NOMO-1 treated with dmso at 0.1 percent for 144 hours (cell line): ENCODE measurements around the gene C1orf53.

ENCODE experiments used
- DNase-seq: peaks from one replicate; lab custom pipeline; 2025; ENCODE audit not compliant: unreplicated experiment; lab: John Stamatoyannopoulos, UW

The C1orf53 gene

DNA sequence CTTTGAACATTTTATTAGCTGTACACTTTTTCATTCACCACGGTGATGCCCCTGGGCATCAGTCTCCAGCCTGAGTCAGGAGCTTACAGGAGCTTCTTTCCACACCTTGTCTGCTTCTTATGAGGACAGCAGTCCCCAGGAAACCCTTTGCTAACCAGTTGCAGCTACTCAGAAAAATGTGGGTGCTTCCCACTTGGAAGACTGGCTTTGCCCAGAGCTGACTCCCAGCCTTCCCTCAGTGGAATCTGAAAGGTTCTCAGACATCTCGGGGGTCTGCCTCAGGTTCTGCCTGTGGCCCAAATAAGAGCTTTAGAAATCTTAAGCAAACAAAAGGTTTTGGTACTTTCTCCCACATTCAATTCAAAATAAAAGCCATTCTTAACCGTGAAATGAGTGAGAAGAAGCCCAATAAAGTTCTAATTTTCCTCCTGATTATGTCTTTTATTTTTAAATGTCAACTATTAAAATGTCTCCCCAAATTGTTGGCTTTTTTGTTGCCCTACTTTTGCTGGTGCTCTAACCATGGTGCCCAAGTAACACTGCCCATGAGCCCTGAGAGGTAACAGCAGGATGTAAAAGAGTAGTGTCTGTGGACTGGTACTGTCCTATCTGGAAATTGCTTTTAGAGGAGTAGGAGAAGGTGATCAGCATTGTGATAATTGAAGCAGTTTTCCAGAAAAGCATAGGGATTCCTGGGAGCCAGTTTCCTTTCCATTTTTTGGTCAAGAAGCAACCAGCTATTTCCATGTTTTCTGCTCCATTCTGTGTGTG lies 5.6 kb downstream of the C1orf53 start:
- no peak for DNase-seq

DNA sequence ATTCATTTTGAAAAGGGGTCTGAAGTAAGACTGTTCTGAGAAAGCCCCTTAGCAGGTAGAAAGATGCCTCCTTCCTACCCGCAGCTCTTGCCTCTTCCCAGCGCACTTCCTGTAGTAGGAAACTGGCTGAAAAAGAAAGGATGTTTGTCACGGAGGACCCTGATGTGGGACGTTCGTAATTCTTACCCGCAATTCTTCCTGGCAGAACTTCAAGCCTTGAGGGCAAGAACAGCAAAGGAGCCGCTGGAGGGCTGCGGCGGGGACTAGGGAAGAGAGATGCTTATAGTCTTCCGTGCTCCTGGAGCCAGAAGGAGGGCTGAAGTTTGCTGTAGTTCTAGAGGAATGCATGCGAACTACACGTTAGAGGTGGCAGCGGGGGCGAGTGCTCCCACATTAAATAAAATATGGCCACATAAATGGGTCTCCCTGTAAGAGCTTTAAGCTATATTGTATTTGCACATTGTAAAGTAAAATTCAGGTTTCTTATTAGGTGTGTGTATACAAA lies 6.3 kb downstream of the C1orf53 start:
- DNase-seq, result no peak

DNA sequence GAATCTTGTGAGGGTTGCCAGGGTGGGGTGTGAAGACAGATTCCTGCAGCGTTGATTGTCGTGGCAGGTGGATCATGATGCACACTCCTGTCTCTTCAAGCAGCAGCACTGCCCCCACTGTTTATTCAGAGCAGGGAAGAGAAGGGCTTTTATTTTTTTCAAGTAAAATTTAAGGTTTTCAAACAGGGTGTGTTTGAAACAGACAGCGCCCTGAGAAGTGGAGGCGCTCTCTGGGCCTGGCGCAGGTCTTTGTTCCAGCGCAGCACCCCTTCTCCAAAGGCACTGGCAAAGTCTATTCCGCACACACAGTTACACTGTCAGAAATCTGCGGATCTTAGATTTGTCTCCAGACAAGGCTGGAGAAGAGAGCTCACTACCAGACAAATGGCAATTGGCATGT lies 7.0 kb downstream of the C1orf53 start:
- DNase-seq, result no peak

DNA sequence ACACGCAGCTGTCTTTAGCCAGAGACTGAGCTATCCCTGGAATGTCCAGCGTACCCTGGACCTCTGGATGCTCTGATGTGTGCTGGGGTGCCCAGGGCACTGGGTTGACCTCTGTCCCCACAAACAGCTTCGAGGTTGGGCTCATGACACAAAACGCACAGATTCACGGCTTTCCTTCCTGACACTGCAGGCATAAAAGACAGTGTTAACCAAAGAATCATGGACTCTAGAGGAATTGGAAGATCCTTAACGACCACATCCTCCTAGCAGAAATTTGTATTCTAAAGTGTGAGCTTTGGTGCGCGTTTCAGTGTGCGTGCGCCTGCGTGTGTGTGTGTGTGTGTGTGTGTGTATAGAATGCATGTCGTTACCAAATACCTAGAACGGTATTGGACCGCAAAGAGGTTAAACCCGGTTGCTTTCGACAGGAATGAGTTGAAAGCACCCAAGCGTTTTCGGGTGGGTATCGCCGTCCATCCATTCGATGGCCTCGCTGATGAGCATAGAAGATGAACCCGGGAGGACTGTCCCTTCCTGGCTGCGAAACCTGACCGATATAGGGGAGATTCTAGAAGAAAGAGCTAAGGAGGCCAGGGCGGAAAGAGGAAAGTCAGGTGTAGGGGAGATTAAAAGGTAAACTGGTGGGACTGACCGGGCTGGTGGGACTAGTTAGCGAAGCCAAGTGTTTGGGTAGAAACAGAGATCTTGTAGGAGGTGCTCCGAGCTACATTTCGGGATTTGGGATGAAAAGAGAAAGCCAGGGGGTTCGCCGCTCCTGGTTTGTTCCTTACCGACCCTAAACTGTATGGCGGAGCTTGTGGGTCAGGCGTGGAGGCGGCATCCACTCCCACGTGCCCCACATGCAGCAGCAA lies 7.9 kb downstream of the C1orf53 start:
- no peak for DNase-seq

DNA sequence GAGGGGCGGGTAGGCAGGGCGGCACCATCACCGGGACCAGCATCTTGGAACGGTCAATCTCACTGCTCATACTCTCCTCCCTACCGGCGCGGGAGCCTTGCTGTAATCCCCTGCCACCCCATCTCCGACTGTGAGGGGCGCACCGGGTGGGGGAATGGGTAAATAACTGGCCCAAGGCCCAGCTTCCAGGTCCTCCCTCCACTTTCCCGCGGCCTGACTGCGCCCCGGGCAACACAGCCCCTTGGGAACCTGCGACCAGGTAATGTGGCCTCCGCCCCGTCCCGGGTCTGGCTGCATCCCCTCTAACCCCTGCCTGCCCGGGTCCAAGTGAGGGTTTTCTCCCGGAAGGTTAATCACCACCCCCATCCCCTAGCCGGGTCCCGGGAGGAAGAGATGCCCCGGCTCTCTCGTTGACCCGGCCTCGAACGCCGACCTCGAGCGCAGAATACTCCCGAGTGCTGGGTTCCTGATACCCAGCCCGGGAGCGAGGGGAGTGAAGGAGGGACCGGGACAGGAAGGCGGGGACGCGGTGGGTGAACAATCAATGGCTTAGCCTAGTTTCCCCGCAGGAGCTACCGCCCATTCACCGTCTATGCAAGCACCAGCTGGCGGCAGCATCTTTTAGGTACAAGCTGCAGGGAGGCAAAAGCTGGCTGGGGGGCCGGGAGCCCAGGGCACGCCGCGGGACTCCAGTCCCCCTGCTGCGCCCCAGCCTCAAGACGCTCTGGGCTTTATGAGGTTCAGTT lies 8.9 kb downstream of the C1orf53 start:
- DNase-seq, result no peak

DNA sequence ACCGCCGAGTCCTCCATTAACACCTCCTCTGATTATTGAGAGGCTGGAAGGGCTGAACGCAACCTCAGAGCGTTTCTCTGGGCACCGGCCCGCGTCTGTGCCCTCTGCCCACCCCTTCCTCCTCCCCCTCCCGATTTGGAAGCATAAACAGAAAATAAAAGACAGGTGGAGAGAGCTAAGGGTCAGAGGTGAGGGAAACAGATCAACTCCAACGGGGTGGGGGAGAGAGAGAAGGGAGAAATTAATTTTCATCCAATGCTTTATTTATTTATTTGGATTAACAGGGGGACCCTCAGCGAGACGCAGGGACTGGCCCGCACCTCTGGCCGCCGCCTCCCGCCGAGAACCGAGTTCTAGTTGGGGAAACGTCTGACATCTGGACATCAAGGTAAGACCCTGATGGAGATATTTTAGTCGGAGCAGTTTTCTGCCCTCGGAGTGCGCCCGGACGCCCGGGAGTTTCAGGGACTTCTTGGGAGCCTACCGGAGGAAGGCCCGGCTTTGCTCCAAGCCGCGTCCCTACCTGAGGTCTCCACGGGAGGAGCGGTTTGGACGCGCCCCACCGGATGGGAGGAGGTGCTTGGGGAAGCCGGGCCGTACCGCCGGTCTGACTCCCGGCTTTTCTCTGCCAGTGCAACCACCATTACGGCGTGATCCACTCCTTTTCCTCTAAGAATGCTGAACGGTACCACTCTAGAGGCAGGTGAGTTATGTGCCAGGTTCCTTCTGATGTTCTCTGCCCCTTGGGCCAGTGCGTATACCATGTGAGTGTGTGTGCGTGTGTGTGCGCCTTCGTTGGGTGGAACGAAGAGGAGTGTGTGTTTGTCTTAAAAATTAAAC lies 9.6 kb downstream of the C1orf53 start:
- DNase-seq, result no peak

DNA sequence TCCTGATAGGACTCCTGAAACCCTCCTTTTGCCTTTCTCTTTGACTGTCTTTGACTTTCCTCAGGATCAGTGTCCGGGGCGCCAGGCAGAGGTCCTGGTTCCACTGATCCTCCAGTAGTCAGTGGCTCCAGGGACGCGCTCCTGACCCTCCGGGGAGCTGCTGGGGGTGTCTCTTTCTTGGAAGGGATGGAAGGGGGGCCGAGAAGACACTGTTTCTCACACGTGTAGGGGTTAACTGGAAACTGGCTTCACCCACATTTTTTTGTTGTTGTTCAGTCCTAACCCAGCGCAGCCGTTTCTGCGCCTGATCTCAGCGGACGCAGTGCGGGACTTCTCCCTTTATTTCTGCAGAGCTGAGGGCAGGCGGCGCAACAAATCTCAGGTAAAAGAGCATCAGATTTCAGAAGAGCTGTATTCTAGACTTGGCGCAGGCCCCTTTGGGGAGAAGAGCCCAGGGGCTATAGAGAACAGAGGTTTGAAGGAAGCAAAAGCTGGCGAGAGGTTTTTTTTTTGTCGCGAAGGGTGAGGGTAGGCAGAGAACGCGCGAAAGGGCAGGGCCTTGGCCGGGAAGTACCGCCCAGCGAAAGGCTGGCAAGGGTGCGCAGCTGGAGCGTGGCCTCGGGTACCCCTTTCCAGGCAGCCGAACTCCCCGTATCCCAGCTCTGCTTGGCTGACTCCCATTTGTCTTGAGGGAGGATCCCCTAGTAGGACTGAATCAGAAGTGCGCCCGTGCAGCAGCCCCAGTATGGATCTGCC lies 10.5 kb downstream of the C1orf53 start:
- DNase-seq, result no peak

DNA sequence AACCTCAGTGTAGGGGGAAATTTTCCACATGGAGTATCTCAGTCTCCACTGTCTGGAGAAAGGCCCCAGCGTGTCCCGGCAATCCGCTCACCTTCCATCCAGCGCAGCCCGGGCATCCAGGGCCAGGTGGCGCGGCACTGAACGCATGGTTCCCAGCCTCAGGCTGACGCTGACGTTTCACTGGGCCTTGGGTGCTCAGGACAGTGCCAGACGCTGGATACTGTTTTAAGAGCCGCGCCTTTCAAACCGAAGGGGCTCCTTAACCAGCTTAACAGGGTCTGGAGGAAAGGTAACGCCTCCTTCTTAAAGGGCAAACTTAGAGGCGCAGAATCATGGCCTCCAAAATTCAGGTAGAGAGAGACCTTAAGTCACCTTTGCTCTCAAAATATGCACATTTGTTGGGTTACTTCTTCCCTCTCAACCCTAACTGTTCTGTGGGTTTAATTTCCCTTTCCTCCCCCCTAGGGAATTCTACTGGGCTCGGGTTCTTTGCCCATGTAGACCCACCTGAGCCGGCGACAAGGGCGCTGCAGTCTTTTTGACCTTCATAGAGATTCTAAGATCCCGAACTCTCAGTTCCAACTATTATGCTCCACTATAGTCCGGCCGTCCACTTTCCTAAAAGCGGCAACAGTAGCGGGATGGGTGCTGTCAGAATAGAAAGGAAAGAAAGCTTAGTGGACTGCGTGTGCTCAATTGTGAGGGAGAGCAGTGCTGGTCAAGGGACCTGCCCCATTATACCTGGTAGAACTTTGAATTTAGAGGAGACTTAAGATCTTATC lies 11.3 kb downstream of the C1orf53 start:
- no peak for DNase-seq

DNA sequence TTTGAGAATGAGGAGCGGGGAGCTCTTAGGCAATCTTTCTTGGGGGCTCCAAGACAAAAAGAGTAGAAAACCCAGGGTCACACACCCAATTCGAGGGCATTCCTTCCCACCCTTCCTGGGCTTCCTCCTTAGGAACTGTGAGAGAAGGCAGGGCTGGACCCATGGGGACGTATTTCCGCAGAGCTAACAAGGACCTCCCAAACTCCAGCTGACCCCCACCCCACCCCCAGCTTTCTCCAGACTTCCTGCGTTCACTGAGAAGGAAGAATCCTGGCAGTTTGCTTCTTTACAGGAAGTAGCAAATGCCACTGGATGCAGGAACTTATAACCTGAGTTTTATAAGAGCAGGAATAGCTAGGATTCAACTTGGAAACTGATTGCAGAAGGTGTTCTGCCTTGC lies 12.1 kb downstream of the C1orf53 start:
- DNase-seq, result no peak

DNA sequence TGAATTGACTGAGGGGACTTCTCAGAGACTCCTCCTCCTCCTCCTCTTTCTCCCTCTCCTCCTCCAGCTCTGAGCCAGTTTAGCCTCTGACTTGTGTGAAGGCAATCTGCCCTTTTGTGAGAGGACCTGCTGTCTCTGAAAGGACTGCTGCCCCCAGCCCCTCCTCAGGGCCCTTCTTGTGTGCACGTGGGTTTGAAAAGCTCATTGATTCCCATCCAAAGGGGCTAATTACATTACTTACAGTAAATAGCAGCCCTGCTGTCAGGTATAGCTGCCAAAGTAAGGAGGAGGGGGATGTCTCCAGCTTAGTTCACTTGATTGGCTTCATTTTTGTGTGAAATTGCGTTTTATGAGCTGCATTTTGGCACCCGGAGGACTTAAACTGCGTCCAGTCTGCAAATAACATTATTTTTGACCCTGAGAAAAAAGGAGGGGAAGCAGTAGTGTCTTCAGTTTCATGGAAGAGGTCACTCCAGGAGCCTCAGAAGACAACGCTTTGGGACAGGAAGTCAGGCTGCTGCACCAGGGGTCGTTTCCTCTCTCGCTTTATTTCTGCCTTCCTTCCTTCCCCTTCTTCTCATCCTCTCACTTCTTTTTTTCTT lies 12.9 kb downstream of the C1orf53 start:
- DNase-seq, result no peak

DNA sequence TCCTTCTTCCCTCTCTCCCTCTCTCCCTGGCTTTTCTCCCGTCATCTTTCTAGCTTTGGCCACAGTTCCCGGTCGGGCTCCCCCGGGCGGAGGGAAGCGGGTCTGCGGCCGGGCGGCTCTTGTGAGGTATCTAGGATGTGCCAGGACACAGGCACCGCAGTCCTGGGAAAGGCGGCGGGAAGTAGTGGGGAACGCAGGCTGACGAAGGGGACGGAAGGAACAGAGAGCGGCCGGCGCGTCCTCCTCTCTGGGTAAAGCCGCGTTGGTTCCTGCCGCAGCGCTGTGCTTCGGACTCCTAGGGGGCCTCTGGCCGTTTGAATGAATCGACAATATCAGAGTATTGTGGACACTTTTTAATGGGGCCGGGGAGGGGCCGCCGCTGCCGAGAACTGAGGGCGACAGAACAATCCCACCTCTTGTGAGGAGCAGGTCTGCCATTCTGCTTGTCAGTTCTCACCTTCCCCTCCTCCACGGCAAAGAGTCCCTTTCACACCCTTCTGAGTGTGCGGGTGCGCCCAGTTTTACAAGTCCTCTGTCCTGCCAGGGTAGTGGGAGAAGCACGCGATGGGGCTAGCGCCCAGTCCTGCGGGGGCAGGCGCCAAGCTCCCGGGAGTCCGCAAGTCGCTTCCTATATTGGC lies 13.6 kb downstream of the C1orf53 start:
- no peak for DNase-seq

DNA sequence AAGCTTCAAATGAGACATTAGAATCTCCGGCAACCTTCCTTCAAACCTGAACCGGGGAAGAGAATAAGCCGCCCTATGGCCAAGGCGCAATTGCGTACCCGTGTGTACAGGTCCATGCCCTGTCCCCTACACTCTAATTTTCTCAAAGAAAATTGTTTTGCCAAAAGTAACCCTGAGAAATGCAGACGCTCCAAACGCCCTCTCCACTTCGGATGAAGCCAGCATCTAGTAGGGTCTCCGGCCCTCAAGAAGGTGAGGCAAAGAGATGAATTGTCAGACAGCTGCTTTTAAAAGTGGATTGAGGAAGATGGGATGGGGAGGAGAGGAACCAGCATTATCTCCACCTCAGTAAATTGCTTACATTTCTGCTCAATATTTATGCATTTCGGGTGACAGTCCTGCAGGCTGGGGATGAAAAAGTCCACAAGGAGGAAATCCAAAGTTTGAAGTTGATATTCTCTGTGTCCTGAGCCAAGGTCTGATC lies 14.1 kb downstream of the C1orf53 start:
- DNase-seq, result no peak

DNA sequence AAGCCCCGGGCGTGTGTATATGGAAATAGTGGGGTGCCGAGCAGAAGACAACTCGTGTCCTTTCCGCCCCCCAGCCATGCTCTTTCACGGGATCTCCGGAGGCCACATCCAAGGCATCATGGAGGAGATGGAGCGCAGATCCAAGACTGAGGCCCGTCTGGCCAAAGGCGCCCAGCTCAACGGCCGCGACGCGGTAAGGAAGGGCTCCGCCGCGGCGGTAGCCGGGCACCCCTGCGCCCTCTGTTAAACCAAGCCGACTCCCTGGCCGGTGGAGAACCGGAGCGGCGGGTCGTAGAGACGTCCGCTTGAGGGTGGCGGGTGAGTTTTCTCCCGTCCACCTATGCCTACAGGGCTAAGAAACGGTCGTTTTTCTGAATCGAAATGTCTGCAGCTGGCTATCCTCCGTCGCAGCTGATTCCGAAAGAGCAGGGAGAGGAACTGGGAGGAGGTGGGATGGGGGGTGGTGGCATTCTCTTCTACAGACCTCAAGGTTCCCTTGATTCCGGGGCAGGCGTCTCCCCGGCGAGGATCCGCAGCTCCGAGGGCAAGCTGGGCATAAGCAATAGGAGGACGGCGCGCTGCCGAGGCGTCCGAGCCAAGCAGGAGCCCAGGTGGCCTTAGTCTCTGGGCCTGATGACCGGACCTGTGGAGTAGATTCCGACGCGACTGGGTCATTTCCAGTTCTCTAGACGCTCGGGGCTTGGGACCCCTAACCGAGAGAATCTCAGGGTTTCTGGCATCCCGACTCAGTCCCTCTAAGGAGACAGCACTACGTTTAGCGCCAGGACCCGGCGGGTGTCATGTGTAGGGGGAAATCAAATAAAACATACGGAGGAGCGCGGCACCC lies 15.6 kb downstream of the C1orf53 start:
- no peak for DNase-seq

DNA sequence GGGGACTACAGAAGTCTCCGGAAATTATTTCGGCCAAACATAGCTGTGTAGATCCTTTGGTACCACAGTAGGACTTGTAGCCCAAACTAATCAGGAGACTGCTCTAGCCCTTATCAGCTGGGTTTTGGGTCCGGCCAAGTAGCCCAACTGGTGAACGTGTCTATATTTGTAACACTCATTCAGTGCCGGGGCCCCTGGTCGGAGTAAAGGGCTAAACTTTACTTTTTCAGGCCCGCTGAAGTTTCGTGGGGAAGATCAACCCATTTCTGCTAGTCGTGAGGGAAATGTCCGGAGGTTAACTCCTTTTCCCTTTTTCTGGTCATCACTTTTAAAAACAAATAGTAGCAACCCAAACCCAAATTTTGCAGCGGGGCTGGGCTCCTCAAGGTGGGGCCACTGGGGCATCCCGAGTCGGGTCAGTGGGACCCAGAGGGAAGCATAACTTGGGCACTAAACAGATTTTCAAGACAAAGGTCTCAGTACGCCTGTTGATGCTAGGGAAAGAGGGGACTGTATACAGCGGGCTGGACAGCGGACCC lies 16.4 kb downstream of the C1orf53 start:
- no peak for DNase-seq

DNA sequence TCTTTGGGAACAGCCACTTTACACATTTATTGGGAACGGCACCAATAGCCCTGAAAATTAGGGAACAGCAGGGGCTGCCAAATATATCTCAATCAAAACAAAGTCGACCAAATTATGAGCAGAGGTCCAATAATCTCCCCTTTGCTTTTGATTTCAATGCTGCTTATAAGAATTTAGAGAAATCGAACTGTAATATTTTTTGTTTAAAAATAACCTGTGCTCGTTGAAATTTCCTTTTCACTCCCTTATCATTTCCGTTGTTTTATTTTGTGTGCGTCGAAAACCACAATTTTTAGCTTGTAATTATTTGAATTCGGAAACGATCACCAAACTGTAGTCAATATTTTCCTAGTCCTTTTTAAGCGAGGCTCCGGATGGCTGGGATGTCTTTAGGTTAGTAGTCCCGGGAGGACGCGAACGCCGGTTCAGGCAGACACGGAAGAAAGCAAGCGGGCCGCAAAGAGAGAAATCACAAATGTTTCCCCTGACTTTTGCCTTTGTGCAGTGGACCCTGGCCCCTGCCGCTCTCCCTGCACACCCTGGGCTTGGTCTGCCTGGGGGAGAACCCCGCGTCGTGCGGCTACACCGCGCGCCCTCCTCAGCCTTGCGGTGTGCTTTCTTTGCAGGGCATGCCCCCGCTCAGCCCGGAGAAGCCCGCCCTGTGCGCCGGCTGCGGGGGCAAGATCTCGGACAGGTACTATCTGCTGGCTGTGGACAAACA lies 17.1 kb downstream of the C1orf53 start:
- DNase-seq, result no peak

DNA sequence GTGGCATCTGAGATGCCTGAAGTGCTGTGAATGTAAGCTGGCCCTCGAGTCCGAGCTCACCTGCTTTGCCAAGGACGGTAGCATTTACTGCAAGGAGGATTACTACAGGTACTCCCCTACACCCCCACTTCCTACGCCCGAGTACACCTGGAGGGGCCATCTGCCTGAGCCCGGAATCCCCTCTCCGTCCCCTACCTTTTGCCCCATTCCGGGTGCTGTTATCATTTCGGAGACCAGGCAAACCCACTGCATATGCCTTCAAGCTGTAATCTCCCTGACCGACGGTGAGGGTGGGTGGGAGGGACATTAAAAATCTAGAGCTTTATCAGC lies 17.6 kb downstream of the C1orf53 start:
- DNase-seq, result no peak
